ENCODE data around the gene ANKEF1. TPM values are rescaled to one million over a fixed set of nuclear protein-coding genes. Genes with fewer than 3 reads are reported as not detected.

Gene ANKEF1
- 1 to 10 TPM; 4.4 to 5.7 (median 5.0) TPM for total RNA-seq

- peak; percentile 11 for DNase-seq
- H3K9me3 ChIP-seq, result no peaks in the 10 kb centered on the region
- WGBS, 2 donors, result 7 to 8% methylated on average over 16 to 22 of the region's 65 CpGs
- peak within 1 kb of the TSS; percentile 54 to 78 (median 58) for H3K4me3 ChIP-seq
- TF ChIP-seq CTCF (IDR thresholded peaks at IDR 0.05) (no peak), POLR2A (IDR thresholded peaks at IDR 0.05) (peak in 1 of 4 donors; percentile 27)
- H3K27me3 ChIP-seq, result no peaks in the 10 kb centered on the region
- intact Hi-C loops (cut with DNase I), result no loop called here
- H3K36me3 ChIP-seq, result peaks cover 0 to 7% (median 0%) of the 10 kb centered on the region in 3 donors
- peaks cover 0 to 16% (median 6%) of the 10 kb centered on the region in 3 donors for H3K4me1 ChIP-seq
- H3K27ac ChIP-seq, result peak within 1 kb of the TSS; percentile 71 to 84 (median 80)
Measured at GRCh38 chr20:10034717-10035571, at the start of gene ANKEF1. Gene ANKEF1, plus strand, starts transcription at chr20:10034987. Its CDS starts 3,315 bp downstream, at chr20:10038302.

- Histone ChIP-seq H3K36me3 (no peaks in the 10 kb centered on the region), H3K9me3 (no peaks in the 10 kb centered on the region), H3K27ac (no peak overlapping the region), H3K4me3 (no peak overlapping the region), H3K4me1 (peaks cover 0 to 3% (median 0%) of the 10 kb centered on the region in 3 donors), H3K27me3 (no peaks in the 10 kb centered on the region)
- no peak for TF ChIP-seq CTCF (IDR thresholded peaks at IDR 0.05)
- no peak for TF ChIP-seq POLR2A (IDR thresholded peaks at IDR 0.05)
- intact Hi-C loops (cut with DNase I), result no loop called here
- no peak for DNase-seq
Measured at GRCh38 chr20:9985281-9985680, 49.5 kb upstream of the ANKEF1 start.

DNA sequence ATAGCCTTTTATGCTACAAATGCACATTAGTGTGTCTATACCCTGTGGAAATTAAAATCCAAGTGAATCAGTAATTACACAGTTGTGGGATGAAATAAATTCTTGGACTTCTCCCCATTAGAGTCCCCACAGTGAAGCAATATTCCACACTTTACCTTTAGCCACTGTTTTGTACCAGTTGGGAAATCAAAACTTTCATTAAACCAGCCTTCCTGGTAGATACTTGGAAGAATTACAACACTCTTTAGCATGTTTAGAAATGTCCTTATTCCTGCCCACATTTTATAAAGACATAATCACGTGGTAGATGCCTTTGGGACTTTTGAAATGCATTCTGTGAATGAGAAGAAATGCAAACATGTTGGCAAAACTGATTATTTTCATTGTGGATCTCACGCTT lies 49.0 kb upstream of the ANKEF1 start:
- 25 to 27% methylated on average over 2 of the region's 2 CpGs for WGBS, 2 donors
- H3K4me1 ChIP-seq, result peaks cover 0 to 3% (median 0%) of the 10 kb centered on the region in 3 donors
- intact Hi-C loops (cut with DNase I), result no loop called here
- H3K27me3 ChIP-seq, result no peaks in the 10 kb centered on the region
- TF ChIP-seq POLR2A (IDR thresholded peaks at IDR 0.05) (no peak), CTCF (IDR thresholded peaks at IDR 0.05) (no peak)
- no peak overlapping the region for H3K27ac ChIP-seq
- H3K36me3 ChIP-seq, result no peaks in the 10 kb centered on the region
- no peaks in the 10 kb centered on the region for H3K9me3 ChIP-seq
- no peak overlapping the region for H3K4me3 ChIP-seq
- DNase-seq, result no peak

DNA sequence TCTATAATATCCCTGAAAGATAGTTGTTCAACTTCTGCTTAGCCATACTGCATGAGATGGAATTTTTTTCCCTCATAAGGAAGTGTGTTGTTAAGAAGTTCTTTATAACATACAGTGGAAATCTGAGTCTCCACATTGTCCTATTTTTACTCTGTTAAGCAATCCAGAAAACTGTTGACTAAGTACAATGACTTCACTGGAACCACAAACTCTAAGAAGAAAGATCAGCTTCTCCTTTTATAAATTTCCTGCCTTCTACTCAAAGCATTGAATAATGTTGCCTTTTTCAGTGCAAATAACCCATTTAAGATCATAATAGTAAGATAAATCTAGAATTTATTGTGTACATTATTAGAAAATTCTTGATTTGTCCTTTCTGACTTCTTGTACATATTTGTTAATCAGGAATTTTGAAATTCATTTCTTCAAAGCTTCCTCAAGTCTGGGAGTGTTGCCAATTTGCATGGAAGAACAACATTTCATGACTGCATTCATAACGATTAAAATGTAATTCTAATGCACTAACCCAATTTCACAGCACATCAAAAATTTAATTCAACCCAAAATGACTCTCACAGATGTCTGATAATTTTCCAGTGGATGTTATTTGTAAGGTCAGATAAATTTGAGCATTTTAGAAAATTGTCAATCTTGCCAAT lies 45.6 kb upstream of the ANKEF1 start:
- Histone ChIP-seq H3K27me3 (no peaks in the 10 kb centered on the region), H3K9me3 (no peaks in the 10 kb centered on the region), H3K36me3 (no peaks in the 10 kb centered on the region), H3K27ac (peak overlapping the region in 2 of 4 donors; percentile 16 to 49), H3K4me3 (no peak overlapping the region), H3K4me1 (no peaks in the 10 kb centered on the region)
- no peak for DNase-seq
- intact Hi-C loops (cut with DNase I), result no loop called here
- 6 to 10% methylated on average over 1 of the region's 1 CpG for WGBS, 2 donors
- TF ChIP-seq CTCF (IDR thresholded peaks at IDR 0.05), result no peak
- no peak for TF ChIP-seq POLR2A (IDR thresholded peaks at IDR 0.05)

GRCh38 chr20:9993137-9993536 lies 41.6 kb upstream of the ANKEF1 start:
- intact Hi-C loops (cut with DNase I), result no loop called here
- no peak for DNase-seq
- no peaks in the 10 kb centered on the region for H3K36me3 ChIP-seq
- H3K4me3 ChIP-seq, result no peak overlapping the region
- no peaks in the 10 kb centered on the region for H3K27me3 ChIP-seq
- TF ChIP-seq POLR2A (IDR thresholded peaks at IDR 0.05), result no peak
- TF ChIP-seq CTCF (IDR thresholded peaks at IDR 0.05), result no peak
- H3K27ac ChIP-seq, result no peak overlapping the region
- H3K9me3 ChIP-seq, result no peaks in the 10 kb centered on the region
- WGBS, 2 donors, result 78 to 86% methylated on average over 4 of the region's 4 CpGs
- no peaks in the 10 kb centered on the region for H3K4me1 ChIP-seq
